Fibroblast of pulmonary artery (primary cell): ENCODE results near the gene BLTP3A.
"Not testable (repeated sequence)": the region's sequence is repeated elsewhere in the genome, so short reads cannot be mapped to it uniquely, and the experiment has no call there.

Experiments used
- DNase-seq: peaks from one replicate; pipeline ENCODE4 v3.0.0-alpha.2; 2010; ENCODE audit warnings: low read depth
- H3K4me3 ChIP-seq: replicated peaks from 2 replicates; pipeline ENCODE4 v1.5.1; 2011; ENCODE audit warnings: low read depth, mild to moderate bottlenecking, control low read depth, low read length, moderate library complexity
- CTCF ChIP-seq: IDR thresholded peaks from 2 replicates; pipeline ENCODE4 v1.5.1; 2011; ENCODE audit warnings: mild to moderate bottlenecking, control low read depth, low read length, inconsistent platforms; ENCODE audit errors: missing control alignments

Gene BLTP3A

GRCh38 chr6:34817446-34817845, 25.6 kb downstream of the BLTP3A start:
- no peak overlapping the region for H3K4me3 ChIP-seq
- no peak for DNase-seq
- no peak for TF ChIP-seq CTCF

- H3K4me3 ChIP-seq, DNase-seq: not testable (repeated sequence)
Measured at GRCh38 chr6:34818872-34819570, 27.1 kb downstream of the BLTP3A start.

- no peak for TF ChIP-seq CTCF
- H3K4me3 ChIP-seq = no peak overlapping the region
- DNase-seq = no peak
Measured at GRCh38 chr6:34819571-34820480, 27.9 kb downstream of the BLTP3A start.

- H3K4me3 ChIP-seq = no peak overlapping the region
- no peak for DNase-seq
- TF ChIP-seq CTCF = no peak
Measured at GRCh38 chr6:34829137-34829536, 37.3 kb downstream of the BLTP3A start.

GRCh38 chr6:34832942-34833341, 41.1 kb downstream of the BLTP3A start:
- no peak for DNase-seq
- no peak for TF ChIP-seq CTCF
- no peak overlapping the region for H3K4me3 ChIP-seq

- no peak overlapping the region for H3K4me3 ChIP-seq
- no peak for TF ChIP-seq CTCF
- DNase-seq = peak; percentile 59
Measured at GRCh38 chr6:34834789-34835518, 43.1 kb downstream of the BLTP3A start.

GRCh38 chr6:34836008-34836407, 44.1 kb downstream of the BLTP3A start:
- H3K4me3 ChIP-seq = no peak overlapping the region
- no peak for DNase-seq

More at GRCh38 chr6:34836008-34836407, 44.1 kb downstream of the BLTP3A start:
- no peak for TF ChIP-seq CTCF
